K562 (cell line): ENCODE measurements around the gene DENND4C. TPM values are rescaled to one million over a fixed set of nuclear protein-coding genes. Genes with fewer than 3 reads are reported as not detected.

Source experiments
- CTBP1 ChIP-seq: fragments of 450-650 bp; IDR thresholded peaks from 2 replicates; pipeline ENCODE4 v1.6.1; 2016; ENCODE audit warnings: borderline replicate concordance
- GABPB1 ChIP-seq: sonication (generic); formaldehyde crosslinking; IDR thresholded peaks from 2 replicates; pipeline ENCODE4 v1.8.0; 2022; ENCODE audit warnings: mild to moderate bottlenecking, missing genetic modification reagents
- L3MBTL2 ChIP-seq: fragments of 450-650 bp; IDR thresholded peaks from 2 replicates; pipeline ENCODE4 v1.6.1; 2016; ENCODE audit warnings: mild to moderate bottlenecking, moderate library complexity
- NONO ChIP-seq, 2 experiments: fragments of 200-400 bp in 1 of 2; fragments of 450-650 bp in 1 of 2; formaldehyde crosslinking in 1 of 2; IDR thresholded peaks; 2 replicates each; pipeline ENCODE4 v1.6.1; 2017; ENCODE audit warnings: low read depth in 2 of 2, mild to moderate bottlenecking in 2 of 2, moderate library complexity in 2 of 2, low read length in 1 of 2
- PHF8 ChIP-seq: fragments of 200-600 bp; sonication (generic); IDR thresholded peaks from 2 replicates; pipeline ENCODE4 v1.6.1; 2012; ENCODE audit warnings: mixed run types, mild to moderate bottlenecking, inconsistent platforms, low read length, moderate library complexity, borderline replicate concordance
- polyA plus RNA-seq, 8 experiments: library from polyadenylated mRNA; depleted of rRNA in 4 of 8; stranded (reverse) in 5 of 8; unstranded in 3 of 8; fragments of >200 nt; fragmentation: Nextera tagmentation in 2 of 8; fragmentation: Illumina TruSeq in 1 of 8; extraction: Ambion mirVana in 2 of 8; extraction: Trizol in 1 of 8; gene quantifications; 2 replicates each; pipeline versions ENCODE4 v1.2.1 to v1.2.3, GENCODE V29; 2011 to 2014; ENCODE audit warnings: inconsistent platforms in 1 of 8, missing spikeins in 1 of 8
- total RNA-seq, 7 experiments: library from RNA; depleted of rRNA in 6 of 7; stranded (reverse); fragments of >200 nt in 6 of 7; fragmentation: Illumina TruSeq in 2 of 7; extraction: Trizol in 2 of 7; gene quantifications; 2 replicates each; pipeline versions ENCODE4 v1.2.1 to v1.2.3, GENCODE V29; 2011 to 2021; ENCODE audit warnings: low replicate concordance in 1 of 7
- TF ChIP-seq, protein P1 (sequence below): fragments of 450-650 bp; IDR thresholded peaks from 2 replicates; pipeline ENCODE4 v1.6.1; 2016; ENCODE audit warnings: mild to moderate bottlenecking, moderate library complexity
- TF ChIP-seq, protein P2 (sequence below): sonication (generic); formaldehyde crosslinking; IDR thresholded peaks from 2 replicates; pipeline ENCODE4 v1.9.0; 2022; ENCODE audit warnings: mild to moderate bottlenecking, missing genetic modification reagents
- TF ChIP-seq, protein P3 (sequence below): fragments of 250-450 bp; sonication (Bioruptor Pico); IDR thresholded peaks from 2 replicates; pipeline ENCODE4 v1.4.0; 2020

The DENND4C gene
- total and polyA plus RNA-seq, 9 of the 15 experiments (the other 6 are each of a cell fraction or from before 2014, with no cell fraction given), result 4.8 to 31.8 (median 13.9) TPM

DNA sequence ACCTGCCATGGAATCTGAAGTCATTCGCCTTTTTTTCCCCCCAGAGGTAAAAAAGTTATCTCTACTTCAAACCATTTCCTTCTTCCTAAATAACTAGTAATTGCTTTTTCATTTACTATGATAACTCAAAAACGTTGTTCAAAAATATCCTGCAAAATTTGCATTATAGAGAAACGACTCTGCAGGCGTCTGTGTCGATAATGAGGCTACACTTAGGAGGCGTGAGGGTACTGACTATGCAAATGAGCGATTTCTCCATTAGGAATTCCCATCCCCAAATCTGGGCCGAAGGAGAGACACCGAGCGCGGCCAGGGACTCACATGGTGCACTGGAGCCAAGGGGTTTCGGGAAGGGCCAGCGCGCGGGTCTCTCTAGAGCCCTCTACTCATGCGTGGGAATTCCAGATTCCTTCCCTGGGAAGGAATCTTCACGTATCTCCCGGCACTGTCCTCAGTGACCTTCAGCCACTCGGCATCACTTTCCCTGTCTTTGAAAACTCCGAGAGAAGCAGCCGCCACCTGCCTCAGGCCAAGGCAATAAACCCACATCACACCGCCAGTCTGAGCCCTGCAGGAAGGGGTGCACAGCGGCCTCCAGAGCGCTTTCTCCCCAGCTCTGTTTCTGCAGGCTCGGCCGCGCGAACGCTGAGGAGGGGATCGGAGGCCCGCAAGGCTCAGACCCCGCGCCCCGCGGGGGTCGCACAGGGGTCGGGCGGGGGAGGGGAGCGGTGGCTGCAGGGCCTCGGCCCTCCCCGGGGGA is 718 bp upstream of the DENND4C start (continued):
- TF ChIP-seq, protein P1, sequence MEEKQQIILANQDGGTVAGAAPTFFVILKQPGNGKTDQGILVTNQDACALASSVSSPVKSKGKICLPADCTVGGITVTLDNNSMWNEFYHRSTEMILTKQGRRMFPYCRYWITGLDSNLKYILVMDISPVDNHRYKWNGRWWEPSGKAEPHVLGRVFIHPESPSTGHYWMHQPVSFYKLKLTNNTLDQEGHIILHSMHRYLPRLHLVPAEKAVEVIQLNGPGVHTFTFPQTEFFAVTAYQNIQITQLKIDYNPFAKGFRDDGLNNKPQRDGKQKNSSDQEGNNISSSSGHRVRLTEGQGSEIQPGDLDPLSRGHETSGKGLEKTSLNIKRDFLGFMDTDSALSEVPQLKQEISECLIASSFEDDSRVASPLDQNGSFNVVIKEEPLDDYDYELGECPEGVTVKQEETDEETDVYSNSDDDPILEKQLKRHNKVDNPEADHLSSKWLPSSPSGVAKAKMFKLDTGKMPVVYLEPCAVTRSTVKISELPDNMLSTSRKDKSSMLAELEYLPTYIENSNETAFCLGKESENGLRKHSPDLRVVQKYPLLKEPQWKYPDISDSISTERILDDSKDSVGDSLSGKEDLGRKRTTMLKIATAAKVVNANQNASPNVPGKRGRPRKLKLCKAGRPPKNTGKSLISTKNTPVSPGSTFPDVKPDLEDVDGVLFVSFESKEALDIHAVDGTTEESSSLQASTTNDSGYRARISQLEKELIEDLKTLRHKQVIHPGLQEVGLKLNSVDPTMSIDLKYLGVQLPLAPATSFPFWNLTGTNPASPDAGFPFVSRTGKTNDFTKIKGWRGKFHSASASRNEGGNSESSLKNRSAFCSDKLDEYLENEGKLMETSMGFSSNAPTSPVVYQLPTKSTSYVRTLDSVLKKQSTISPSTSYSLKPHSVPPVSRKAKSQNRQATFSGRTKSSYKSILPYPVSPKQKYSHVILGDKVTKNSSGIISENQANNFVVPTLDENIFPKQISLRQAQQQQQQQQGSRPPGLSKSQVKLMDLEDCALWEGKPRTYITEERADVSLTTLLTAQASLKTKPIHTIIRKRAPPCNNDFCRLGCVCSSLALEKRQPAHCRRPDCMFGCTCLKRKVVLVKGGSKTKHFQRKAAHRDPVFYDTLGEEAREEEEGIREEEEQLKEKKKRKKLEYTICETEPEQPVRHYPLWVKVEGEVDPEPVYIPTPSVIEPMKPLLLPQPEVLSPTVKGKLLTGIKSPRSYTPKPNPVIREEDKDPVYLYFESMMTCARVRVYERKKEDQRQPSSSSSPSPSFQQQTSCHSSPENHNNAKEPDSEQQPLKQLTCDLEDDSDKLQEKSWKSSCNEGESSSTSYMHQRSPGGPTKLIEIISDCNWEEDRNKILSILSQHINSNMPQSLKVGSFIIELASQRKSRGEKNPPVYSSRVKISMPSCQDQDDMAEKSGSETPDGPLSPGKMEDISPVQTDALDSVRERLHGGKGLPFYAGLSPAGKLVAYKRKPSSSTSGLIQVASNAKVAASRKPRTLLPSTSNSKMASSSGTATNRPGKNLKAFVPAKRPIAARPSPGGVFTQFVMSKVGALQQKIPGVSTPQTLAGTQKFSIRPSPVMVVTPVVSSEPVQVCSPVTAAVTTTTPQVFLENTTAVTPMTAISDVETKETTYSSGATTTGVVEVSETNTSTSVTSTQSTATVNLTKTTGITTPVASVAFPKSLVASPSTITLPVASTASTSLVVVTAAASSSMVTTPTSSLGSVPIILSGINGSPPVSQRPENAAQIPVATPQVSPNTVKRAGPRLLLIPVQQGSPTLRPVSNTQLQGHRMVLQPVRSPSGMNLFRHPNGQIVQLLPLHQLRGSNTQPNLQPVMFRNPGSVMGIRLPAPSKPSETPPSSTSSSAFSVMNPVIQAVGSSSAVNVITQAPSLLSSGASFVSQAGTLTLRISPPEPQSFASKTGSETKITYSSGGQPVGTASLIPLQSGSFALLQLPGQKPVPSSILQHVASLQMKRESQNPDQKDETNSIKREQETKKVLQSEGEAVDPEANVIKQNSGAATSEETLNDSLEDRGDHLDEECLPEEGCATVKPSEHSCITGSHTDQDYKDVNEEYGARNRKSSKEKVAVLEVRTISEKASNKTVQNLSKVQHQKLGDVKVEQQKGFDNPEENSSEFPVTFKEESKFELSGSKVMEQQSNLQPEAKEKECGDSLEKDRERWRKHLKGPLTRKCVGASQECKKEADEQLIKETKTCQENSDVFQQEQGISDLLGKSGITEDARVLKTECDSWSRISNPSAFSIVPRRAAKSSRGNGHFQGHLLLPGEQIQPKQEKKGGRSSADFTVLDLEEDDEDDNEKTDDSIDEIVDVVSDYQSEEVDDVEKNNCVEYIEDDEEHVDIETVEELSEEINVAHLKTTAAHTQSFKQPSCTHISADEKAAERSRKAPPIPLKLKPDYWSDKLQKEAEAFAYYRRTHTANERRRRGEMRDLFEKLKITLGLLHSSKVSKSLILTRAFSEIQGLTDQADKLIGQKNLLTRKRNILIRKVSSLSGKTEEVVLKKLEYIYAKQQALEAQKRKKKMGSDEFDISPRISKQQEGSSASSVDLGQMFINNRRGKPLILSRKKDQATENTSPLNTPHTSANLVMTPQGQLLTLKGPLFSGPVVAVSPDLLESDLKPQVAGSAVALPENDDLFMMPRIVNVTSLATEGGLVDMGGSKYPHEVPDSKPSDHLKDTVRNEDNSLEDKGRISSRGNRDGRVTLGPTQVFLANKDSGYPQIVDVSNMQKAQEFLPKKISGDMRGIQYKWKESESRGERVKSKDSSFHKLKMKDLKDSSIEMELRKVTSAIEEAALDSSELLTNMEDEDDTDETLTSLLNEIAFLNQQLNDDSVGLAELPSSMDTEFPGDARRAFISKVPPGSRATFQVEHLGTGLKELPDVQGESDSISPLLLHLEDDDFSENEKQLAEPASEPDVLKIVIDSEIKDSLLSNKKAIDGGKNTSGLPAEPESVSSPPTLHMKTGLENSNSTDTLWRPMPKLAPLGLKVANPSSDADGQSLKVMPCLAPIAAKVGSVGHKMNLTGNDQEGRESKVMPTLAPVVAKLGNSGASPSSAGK, result peak; percentile 59
- TF ChIP-seq NONO (IDR thresholded peaks at IDR 0.05; ENCODE audit: low read depth in 2 of 2, low read length in 1 of 2) (no peak), CTBP1 (peak; percentile 37), PHF8 (0 out of 2 replicates have a peak, but pooled peaks have one; percentile 44), GABPB1 (CRISPR knock-in tag) (no peak), L3MBTL2 (peak; percentile 72)
- TF ChIP-seq, protein P2, sequence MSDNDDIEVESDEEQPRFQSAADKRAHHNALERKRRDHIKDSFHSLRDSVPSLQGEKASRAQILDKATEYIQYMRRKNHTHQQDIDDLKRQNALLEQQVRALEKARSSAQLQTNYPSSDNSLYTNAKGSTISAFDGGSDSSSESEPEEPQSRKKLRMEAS (CRISPR knock-in tag), result peak; percentile 38; the same call in 1 of the 2 replicates
- TF ChIP-seq, protein P3, sequence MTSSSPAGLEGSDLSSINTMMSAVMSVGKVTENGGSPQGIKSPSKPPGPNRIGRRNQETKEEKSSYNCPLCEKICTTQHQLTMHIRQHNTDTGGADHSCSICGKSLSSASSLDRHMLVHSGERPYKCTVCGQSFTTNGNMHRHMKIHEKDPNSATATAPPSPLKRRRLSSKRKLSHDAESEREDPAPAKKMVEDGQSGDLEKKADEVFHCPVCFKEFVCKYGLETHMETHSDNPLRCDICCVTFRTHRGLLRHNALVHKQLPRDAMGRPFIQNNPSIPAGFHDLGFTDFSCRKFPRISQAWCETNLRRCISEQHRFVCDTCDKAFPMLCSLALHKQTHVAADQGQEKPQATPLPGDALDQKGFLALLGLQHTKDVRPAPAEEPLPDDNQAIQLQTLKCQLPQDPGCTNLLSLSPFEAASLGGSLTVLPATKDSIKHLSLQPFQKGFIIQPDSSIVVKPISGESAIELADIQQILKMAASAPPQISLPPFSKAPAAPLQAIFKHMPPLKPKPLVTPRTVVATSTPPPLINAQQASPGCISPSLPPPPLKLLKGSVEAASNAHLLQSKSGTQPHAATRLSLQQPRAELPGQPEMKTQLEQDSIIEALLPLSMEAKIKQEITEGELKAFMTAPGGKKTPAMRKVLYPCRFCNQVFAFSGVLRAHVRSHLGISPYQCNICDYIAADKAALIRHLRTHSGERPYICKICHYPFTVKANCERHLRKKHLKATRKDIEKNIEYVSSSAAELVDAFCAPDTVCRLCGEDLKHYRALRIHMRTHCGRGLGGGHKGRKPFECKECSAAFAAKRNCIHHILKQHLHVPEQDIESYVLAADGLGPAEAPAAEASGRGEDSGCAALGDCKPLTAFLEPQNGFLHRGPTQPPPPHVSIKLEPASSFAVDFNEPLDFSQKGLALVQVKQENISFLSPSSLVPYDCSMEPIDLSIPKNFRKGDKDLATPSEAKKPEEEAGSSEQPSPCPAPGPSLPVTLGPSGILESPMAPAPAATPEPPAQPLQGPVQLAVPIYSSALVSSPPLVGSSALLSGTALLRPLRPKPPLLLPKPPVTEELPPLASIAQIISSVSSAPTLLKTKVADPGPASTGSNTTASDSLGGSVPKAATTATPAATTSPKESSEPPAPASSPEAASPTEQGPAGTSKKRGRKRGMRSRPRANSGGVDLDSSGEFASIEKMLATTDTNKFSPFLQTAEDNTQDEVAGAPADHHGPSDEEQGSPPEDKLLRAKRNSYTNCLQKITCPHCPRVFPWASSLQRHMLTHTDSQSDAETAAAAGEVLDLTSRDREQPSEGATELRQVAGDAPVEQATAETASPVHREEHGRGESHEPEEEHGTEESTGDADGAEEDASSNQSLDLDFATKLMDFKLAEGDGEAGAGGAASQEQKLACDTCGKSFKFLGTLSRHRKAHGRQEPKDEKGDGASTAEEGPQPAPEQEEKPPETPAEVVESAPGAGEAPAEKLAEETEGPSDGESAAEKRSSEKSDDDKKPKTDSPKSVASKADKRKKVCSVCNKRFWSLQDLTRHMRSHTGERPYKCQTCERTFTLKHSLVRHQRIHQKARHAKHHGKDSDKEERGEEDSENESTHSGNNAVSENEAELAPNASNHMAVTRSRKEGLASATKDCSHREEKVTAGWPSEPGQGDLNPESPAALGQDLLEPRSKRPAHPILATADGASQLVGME, result peak; percentile 70; the same call in 1 of the 2 replicates
